ENCODE measurements around the gene CLIC4.
A peak's percentile ranks its signal among the peaks of the same experiment; 100 is the strongest.
"Not testable (repeated sequence)": the region's sequence is repeated elsewhere in the genome, so short reads cannot be mapped to it uniquely, and the experiment has no call there.

The CLIC4 gene

GRCh38 chr1:24820221-24820620 lies 75.0 kb downstream of the CLIC4 start:
- DNase-seq (ENCODE audit: low read depth): not testable (repeated sequence)

GRCh38 chr1:24822887-24823286 lies 77.6 kb downstream of the CLIC4 start:
- peak; percentile 72 for DNase-seq (ENCODE audit: low read depth)

GRCh38 chr1:24823486-24823885 lies 78.2 kb downstream of the CLIC4 start:
- not testable (repeated sequence) for DNase-seq (ENCODE audit: low read depth)

GRCh38 chr1:24825174-24825573 lies 79.9 kb downstream of the CLIC4 start:
- no peak for DNase-seq (ENCODE audit: low read depth)

GRCh38 chr1:24826510-24826909 lies 81.3 kb downstream of the CLIC4 start:
- DNase-seq (ENCODE audit: low read depth): no peak

GRCh38 chr1:24827379-24828135 lies 82.3 kb downstream of the CLIC4 start:
- DNase-seq (ENCODE audit: low read depth): no peak

- DNase-seq (ENCODE audit: low read depth): no peak
These were observed 83.1 kb downstream of the CLIC4 start for GRCh38 chr1:24828183-24828886.

GRCh38 chr1:24828887-24829192 lies 83.6 kb downstream of the CLIC4 start:
- no peak for DNase-seq (ENCODE audit: low read depth)

GRCh38 chr1:24830680-24831272 lies 85.5 kb downstream of the CLIC4 start:
- peak; percentile 75 for DNase-seq (ENCODE audit: low read depth)

- no peak for DNase-seq (ENCODE audit: low read depth)
These were observed 96.3 kb downstream of the CLIC4 start for GRCh38 chr1:24841593-24841992.

- no peak for DNase-seq (ENCODE audit: low read depth)
These were observed 101.4 kb downstream of the CLIC4 start for GRCh38 chr1:24846671-24847070.

GRCh38 chr1:24847995-24848881 lies 103.0 kb downstream of the CLIC4 start:
- DNase-seq (ENCODE audit: low read depth): peak; percentile 61

GRCh38 chr1:24849672-24850295 lies 104.5 kb downstream of the CLIC4 start:
- DNase-seq (ENCODE audit: low read depth): peak; percentile 40

GRCh38 chr1:24850328-24850920 lies 105.2 kb downstream of the CLIC4 start:
- DNase-seq (ENCODE audit: low read depth): peak; percentile 55

GRCh38 chr1:24853649-24854048 lies 108.4 kb downstream of the CLIC4 start:
- DNase-seq (ENCODE audit: low read depth): peak; percentile 26

- DNase-seq (ENCODE audit: low read depth): no peak
These were observed 110.2 kb downstream of the CLIC4 start for GRCh38 chr1:24855474-24855873.

GRCh38 chr1:24856787-24857506 lies 111.7 kb downstream of the CLIC4 start:
- no peak for DNase-seq (ENCODE audit: low read depth)

- DNase-seq (ENCODE audit: low read depth): peak; percentile 27
These were observed 112.4 kb downstream of the CLIC4 start for GRCh38 chr1:24857507-24858133.

- DNase-seq (ENCODE audit: low read depth): no peak
These were observed 113.0 kb downstream of the CLIC4 start for GRCh38 chr1:24858277-24858676.

Measured in amniotic epithelial cell (primary cell).